ENCODE results near the gene RCBTB1. TPM values are rescaled to one million over a fixed set of nuclear protein-coding genes. Genes with fewer than 3 reads are reported as not detected.

Gene RCBTB1
- total RNA-seq, 2 donors from 2014 or later: 6.3 to 12.2 TPM

- no peaks in the 10 kb centered on the region for H3K9me3 ChIP-seq
- no peaks in the 10 kb centered on the region for H3K36me3 ChIP-seq (replicated peaks in 1 of 2; ENCODE audit: insufficient read depth in 1 of 2, low read depth in 2 of 2)
- WGBS, 2 donors: 81 to 82% methylated on average over 4 of the region's 4 CpGs
- no peak overlapping the region for H3K4me3 ChIP-seq
- DNase-seq: no peak
- H3K27me3 ChIP-seq: no peaks in the 10 kb centered on the region
- no peak overlapping the region for H3K27ac ChIP-seq
- peaks cover 5% of the 10 kb centered on the region for H3K4me1 ChIP-seq
- no peak for ATAC-seq
- TF ChIP-seq POLR2A (IDR thresholded peaks at IDR 0.05) (no peak), CTCF (IDR thresholded peaks at IDR 0.05) (no peak)
- intact Hi-C loops (cut with DNase I): no loop called here
Measured at GRCh38 chr13:49629947-49630346, 44.6 kb upstream of the RCBTB1 start.

- Histone ChIP-seq H3K9me3 (no peaks in the 10 kb centered on the region), H3K4me3 (no peak overlapping the region), H3K27ac (no peak overlapping the region), H3K27me3 (no peaks in the 10 kb centered on the region), H3K36me3 (replicated peaks in 1 of 2; ENCODE audit: insufficient read depth in 1 of 2, low read depth in 2 of 2) (no peaks in the 10 kb centered on the region), H3K4me1 (peaks cover 5% of the 10 kb centered on the region)
- ATAC-seq: no peak
- WGBS, 2 donors: 52 to 61% methylated on average over 8 of the region's 8 CpGs
- no peak for TF ChIP-seq CTCF (IDR thresholded peaks at IDR 0.05)
- intact Hi-C loops (cut with DNase I): no loop called here
- no peak for DNase-seq
Measured at GRCh38 chr13:49629196-49629938, 44.0 kb upstream of the RCBTB1 start.

- Histone ChIP-seq H3K27ac (no peak within 1 kb of the TSS), H3K4me1 (peaks cover 5% of the 10 kb centered on the region), H3K27me3 (no peaks in the 10 kb centered on the region), H3K4me3 (no peak within 1 kb of the TSS), H3K9me3 (no peaks in the 10 kb centered on the region), H3K36me3 (replicated peaks in 1 of 2; ENCODE audit: insufficient read depth in 1 of 2, low read depth in 2 of 2) (no peaks in the 10 kb centered on the region)
- TF ChIP-seq CTCF (IDR thresholded peaks at IDR 0.05): no peak
- TF ChIP-seq POLR2A (IDR thresholded peaks at IDR 0.05): peak in 2 of 3 donors; percentile 14 to 47
- no peak for ATAC-seq
- DNase-seq: peak in 2 of 4 donors; percentile 32 to 65
- intact Hi-C loops (cut with DNase I): no loop called here
- WGBS, 2 donors: 60 to 68% methylated on average over 17 of the region's 17 CpGs
Measured at GRCh38 chr13:49627831-49628652, 42.7 kb upstream of the RCBTB1 start, which contains the start of gene ARL11. TSS of gene ARL11 (plus strand) at chr13:49628507. CDS start at chr13:49630448, 1,941 bp downstream.

GRCh38 chr13:49625392-49626079 is 40.2 kb upstream of the RCBTB1 start:
- peak; percentile 45 to 75 (median 65) for DNase-seq
- no peak overlapping the region for H3K4me3 ChIP-seq
- no peak for TF ChIP-seq CTCF (IDR thresholded peaks at IDR 0.05)
- no peak for TF ChIP-seq POLR2A (IDR thresholded peaks at IDR 0.05)
- intact Hi-C loops (cut with DNase I): no loop called here
- 70 to 73% methylated on average over 7 to 12 of the region's 12 CpGs for WGBS, 2 donors
- H3K9me3 ChIP-seq: no peaks in the 10 kb centered on the region
- peaks cover 5% of the 10 kb centered on the region for H3K4me1 ChIP-seq
- H3K36me3 ChIP-seq (replicated peaks in 1 of 2; ENCODE audit: insufficient read depth in 1 of 2, low read depth in 2 of 2): no peaks in the 10 kb centered on the region
- H3K27ac ChIP-seq: no peak overlapping the region
- no peaks in the 10 kb centered on the region for H3K27me3 ChIP-seq
- ATAC-seq: no peak

All from body of pancreas (tissue), 4 donors.